Astrocyte (in vitro differentiated cells and primary cell): ENCODE results near the gene MED27. TPM values are rescaled to one million over a fixed set of nuclear protein-coding genes. Genes with fewer than 3 reads are reported as not detected.

Source experiments
- DNase-seq: peaks from one replicate; pipeline ENCODE4 v3.0.0-alpha.2; 2010; ENCODE audit warnings: low read depth
- FAIRE-seq: peaks from 2 replicates; lab custom pipeline; 2011; peaks lifted over from hg19 to GRCh38; lab: Jason Lieb, UNC
- H2AFZ ChIP-seq: 2 replicates; pipeline ENCODE4 v1.6.0; 2012; ENCODE audit warnings: low read depth, low read length, inconsistent platforms
- H3K27ac ChIP-seq: 2 replicates; pipeline ENCODE4 v1.5.1; 2011; ENCODE audit warnings: low read depth, low read length, inconsistent platforms
- H3K27me3 ChIP-seq: 2 replicates; pipeline ENCODE4 v1.6.0; 2011; ENCODE audit warnings: low read length, inconsistent platforms; ENCODE audit not compliant: insufficient read depth
- H3K36me3 ChIP-seq: 2 replicates; pipeline ENCODE4 v1.5.1; 2011; ENCODE audit warnings: low read length, inconsistent platforms; ENCODE audit not compliant: insufficient read depth
- H3K4me1 ChIP-seq: 2 replicates; pipeline ENCODE4 v1.5.1; 2011; ENCODE audit warnings: low read length, inconsistent platforms; ENCODE audit not compliant: insufficient read depth
- H3K4me2 ChIP-seq: 2 replicates; pipeline ENCODE4 v1.6.0; 2012; ENCODE audit warnings: low read length, inconsistent platforms
- H3K4me3 ChIP-seq: 2 replicates; pipeline ENCODE4 v1.5.1; 2011; ENCODE audit warnings: low read depth, mild to moderate bottlenecking, low read length, inconsistent platforms; ENCODE audit not compliant: insufficient read depth
- H3K79me2 ChIP-seq: 2 replicates; pipeline ENCODE4 v1.6.0; 2012; ENCODE audit warnings: mild to moderate bottlenecking, low read length, inconsistent platforms; ENCODE audit not compliant: insufficient read depth
- H3K9ac ChIP-seq: 2 replicates; pipeline ENCODE4 v1.6.0; 2012; ENCODE audit warnings: mild to moderate bottlenecking, low read length, inconsistent platforms
- H3K9me3 ChIP-seq: 2 replicates; pipeline ENCODE4 v1.5.1; 2012; ENCODE audit warnings: low read depth, mild to moderate bottlenecking, low read length, inconsistent platforms; ENCODE audit not compliant: insufficient read depth
- H4K20me1 ChIP-seq: 2 replicates; pipeline ENCODE4 v1.6.0; 2012; ENCODE audit warnings: low read length, inconsistent platforms; ENCODE audit not compliant: insufficient read depth
- H3K27ac Mint-ChIP-seq: one replicate; pipeline ENCODE4 v1.8.0; 2021; ENCODE audit warnings: mild to moderate bottlenecking, mixed read lengths; ENCODE audit not compliant: unreplicated experiment
- H3K27me3 Mint-ChIP-seq: one replicate; pipeline ENCODE4 v1.8.0; 2021; ENCODE audit warnings: low read depth, mixed read lengths; ENCODE audit not compliant: unreplicated experiment
- H3K36me3 Mint-ChIP-seq: one replicate; pipeline ENCODE4 v1.8.0; 2021; ENCODE audit warnings: low read depth, mixed read lengths; ENCODE audit not compliant: unreplicated experiment
- H3K4me1 Mint-ChIP-seq: one replicate; pipeline ENCODE4 v1.8.0; 2021; ENCODE audit warnings: low read depth, mixed read lengths; ENCODE audit not compliant: unreplicated experiment
- H3K4me3 Mint-ChIP-seq: one replicate; pipeline ENCODE4 v1.8.0; 2021; ENCODE audit warnings: mild to moderate bottlenecking, moderate library complexity, mixed read lengths; ENCODE audit not compliant: unreplicated experiment
- H3K9me3 Mint-ChIP-seq: one replicate; pipeline ENCODE4 v1.8.0; 2021; ENCODE audit warnings: mild to moderate bottlenecking, mixed read lengths; ENCODE audit not compliant: unreplicated experiment
- CTCF ChIP-seq: IDR thresholded peaks from 2 replicates; pipeline ENCODE4 v1.5.1; 2011; ENCODE audit warnings: low read depth, mild to moderate bottlenecking, inconsistent platforms, low read length, moderate library complexity; ENCODE audit not compliant: insufficient read depth
- EZH2 ChIP-seq: IDR thresholded peaks from 2 replicates; pipeline ENCODE4 v1.6.1; 2012; ENCODE audit warnings: mild to moderate bottlenecking, low read length, inconsistent platforms; ENCODE audit not compliant: insufficient read depth
- total RNA-seq: library from RNA; stranded (reverse); gene quantifications from 2 replicates; pipeline ENCODE4 v1.2.1, GENCODE V29; 2021

The MED27 gene
- total RNA-seq, 1 donor from 2014 or later = 26.9 TPM

- no peaks in the 10 kb centered on the region for H3K79me2 ChIP-seq
- H3K27me3 ChIP-seq = no peaks in the 10 kb centered on the region
- no peak overlapping the region for H3K27ac ChIP-seq
- no peaks in the 10 kb centered on the region for H3K27me3 Mint-ChIP-seq
- no peaks in the 10 kb centered on the region for H3K36me3 ChIP-seq
- H3K9me3 ChIP-seq = no peaks in the 10 kb centered on the region
- H3K9ac ChIP-seq = no peak overlapping the region
- H4K20me1 ChIP-seq = peaks cover 48% of the 10 kb centered on the region
- peaks cover 7% of the 10 kb centered on the region for H3K36me3 Mint-ChIP-seq
- H3K4me1 ChIP-seq = peaks cover 10% of the 10 kb centered on the region
- H3K4me2 ChIP-seq = no peak overlapping the region
- FAIRE-seq (no peak), DNase-seq (no peak)
- H3K27ac Mint-ChIP-seq = no peak overlapping the region
- TF ChIP-seq CTCF (no peak), EZH2 (no peak)
- no peaks in the 10 kb centered on the region for H3K9me3 Mint-ChIP-seq
- H3K4me1 Mint-ChIP-seq = peaks cover 15% of the 10 kb centered on the region
- no peak overlapping the region for H3K4me3 ChIP-seq
- H2AFZ ChIP-seq = no peak overlapping the region
- no peak overlapping the region for H3K4me3 Mint-ChIP-seq
Observed at GRCh38 chr9:131959056-131959455, 120.6 kb downstream of the MED27 start.

DNA sequence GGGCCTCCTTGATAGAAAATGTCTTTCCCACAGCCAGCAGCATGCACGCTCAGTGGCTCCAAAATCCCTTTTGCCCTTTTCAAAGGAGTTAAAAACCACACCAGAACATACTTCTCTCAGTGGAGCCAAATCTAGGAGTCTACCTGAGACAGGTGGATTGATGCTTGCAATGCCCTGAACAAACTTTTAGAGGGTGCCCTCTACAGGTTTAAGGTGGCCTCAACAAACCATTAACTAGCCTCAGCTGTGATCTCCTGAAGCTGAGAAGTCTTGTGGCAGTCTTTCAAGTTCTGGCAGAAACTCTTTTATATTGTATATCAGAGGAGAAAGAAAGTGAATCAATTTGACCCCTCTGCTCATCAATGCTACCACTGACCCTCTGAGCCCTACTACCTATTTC lies 125.4 kb downstream of the MED27 start:
- H3K9ac ChIP-seq = no peak overlapping the region
- Mint-ChIP-seq H3K36me3 (peaks cover 15% of the 10 kb centered on the region), H3K4me3 (no peak overlapping the region), H3K4me1 (peaks cover 5% of the 10 kb centered on the region), H3K27ac (no peak overlapping the region), H3K9me3 (no peaks in the 10 kb centered on the region), H3K27me3 (no peaks in the 10 kb centered on the region)
- TF ChIP-seq EZH2 = no peak
- TF ChIP-seq CTCF = no peak
- H3K4me2 ChIP-seq = no peak overlapping the region
- H3K27ac ChIP-seq = no peak overlapping the region
- H3K27me3 ChIP-seq = no peaks in the 10 kb centered on the region
- no peaks in the 10 kb centered on the region for H3K79me2 ChIP-seq
- H2AFZ ChIP-seq = no peak overlapping the region
- no peaks in the 10 kb centered on the region for H3K4me1 ChIP-seq
- no peak for DNase-seq
- peaks cover 54% of the 10 kb centered on the region for H4K20me1 ChIP-seq
- no peak for FAIRE-seq
- no peaks in the 10 kb centered on the region for H3K9me3 ChIP-seq
- no peaks in the 10 kb centered on the region for H3K36me3 ChIP-seq
- H3K4me3 ChIP-seq = no peak overlapping the region

DNA sequence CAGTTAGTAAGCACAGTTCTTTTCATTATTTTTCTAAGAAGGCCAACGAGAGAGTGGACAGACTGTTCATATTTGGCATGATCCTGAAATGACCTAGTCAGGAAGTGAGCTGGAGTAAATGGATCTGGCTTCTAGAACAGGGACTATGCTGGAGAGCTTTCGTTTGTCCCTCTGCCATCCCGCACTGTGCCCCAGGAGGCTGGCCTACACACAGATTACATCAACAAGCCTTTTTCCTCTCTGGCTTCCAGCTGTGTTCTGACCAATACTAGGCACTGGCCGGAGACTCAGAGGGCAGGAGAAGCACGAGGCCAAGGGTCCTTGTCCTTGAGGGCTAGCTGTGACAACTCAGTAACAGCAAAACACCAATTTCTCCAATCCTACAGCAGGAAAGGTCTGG lies 127.8 kb downstream of the MED27 start:
- no peak overlapping the region for H3K4me3 ChIP-seq
- H3K4me1 ChIP-seq = no peaks in the 10 kb centered on the region
- no peak overlapping the region for H3K27ac Mint-ChIP-seq
- DNase-seq (peak; percentile 6), FAIRE-seq (no peak)
- peaks cover 3% of the 10 kb centered on the region for H3K79me2 ChIP-seq
- H3K36me3 ChIP-seq = no peaks in the 10 kb centered on the region
- peaks cover 15% of the 10 kb centered on the region for H3K36me3 Mint-ChIP-seq
- no peaks in the 10 kb centered on the region for H3K9me3 Mint-ChIP-seq
- no peak overlapping the region for H3K9ac ChIP-seq
- peaks cover 6% of the 10 kb centered on the region for H3K4me1 Mint-ChIP-seq
- no peak overlapping the region for H3K4me3 Mint-ChIP-seq
- peaks cover 51% of the 10 kb centered on the region for H4K20me1 ChIP-seq
- H3K27ac ChIP-seq = no peak overlapping the region
- H3K9me3 ChIP-seq = no peaks in the 10 kb centered on the region
- no peaks in the 10 kb centered on the region for H3K27me3 Mint-ChIP-seq
- H3K4me2 ChIP-seq = peak overlapping the region; percentile 23
- TF ChIP-seq CTCF (no peak), EZH2 (no peak)
- no peak overlapping the region for H2AFZ ChIP-seq
- no peaks in the 10 kb centered on the region for H3K27me3 ChIP-seq
